KOPT-K1 (cell line): ENCODE data around the gene CAMTA1.

Experiments
- H3K27ac ChIP-seq: fragments of 200-600 bp; sonication (generic); 2 replicates; pipeline ENCODE4 v1.5.1; 2016; ENCODE audit warnings: antibody characterized with exemption, mild to moderate bottlenecking, low read depth, low read length; ENCODE audit not compliant: poor library complexity, severe bottlenecking
- H3K36me3 ChIP-seq: fragments of 200-600 bp; sonication (generic); 2 replicates; pipeline ENCODE4 v1.5.1; 2017; ENCODE audit warnings: antibody characterized with exemption, mild to moderate bottlenecking, low read length, moderate library complexity; ENCODE audit not compliant: insufficient read depth
- H3K9me3 ChIP-seq: fragments of 200-600 bp; sonication (generic); 2 replicates; pipeline ENCODE4 v1.5.1; 2017; ENCODE audit warnings: antibody characterized with exemption, low read length, mild to moderate bottlenecking; ENCODE audit not compliant: insufficient read depth, poor library complexity, severe bottlenecking

Gene CAMTA1

DNA sequence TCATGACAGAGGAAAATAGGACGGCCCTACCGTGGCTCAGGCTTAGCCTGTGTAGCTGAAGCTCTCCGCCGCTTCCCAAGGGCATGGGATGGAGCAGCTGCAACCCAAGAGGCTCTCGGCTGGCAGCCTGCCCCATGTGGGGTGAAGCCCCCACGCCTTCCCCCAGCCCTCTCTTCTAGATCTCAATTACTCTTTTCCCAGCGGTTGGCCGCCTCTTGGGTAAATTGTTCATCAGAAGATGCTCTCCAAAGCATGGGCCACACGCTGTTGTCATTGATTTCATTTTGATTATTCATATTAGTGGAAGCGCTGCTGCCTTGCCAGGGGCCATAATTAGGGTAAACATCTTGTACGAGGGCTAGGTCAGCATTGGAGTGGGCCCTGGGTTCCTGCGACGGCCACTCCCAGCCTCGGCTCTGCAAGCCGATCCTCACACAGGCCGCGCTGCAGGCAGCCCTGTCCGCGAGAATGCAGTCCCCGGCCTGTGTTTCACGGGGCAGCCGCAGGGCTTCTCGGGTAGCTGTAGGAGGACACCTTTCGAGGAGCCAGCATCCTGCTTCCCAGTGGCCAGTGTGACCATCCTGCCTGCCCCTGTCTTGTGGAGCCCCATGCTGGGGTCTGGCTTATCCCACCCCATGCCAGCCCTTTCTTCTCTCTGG lies 871.4 kb downstream of the CAMTA1 start:
- H3K9me3 ChIP-seq: no peaks in the 10 kb centered on the region
- no peaks in the 10 kb centered on the region for H3K36me3 ChIP-seq
- no peak overlapping the region for H3K27ac ChIP-seq

GRCh38 chr1:7657287-7658016 lies 872.2 kb downstream of the CAMTA1 start:
- H3K36me3 ChIP-seq: no peaks in the 10 kb centered on the region
- no peak overlapping the region for H3K27ac ChIP-seq
- H3K9me3 ChIP-seq: no peaks in the 10 kb centered on the region

- Histone ChIP-seq H3K9me3 (no peaks in the 10 kb centered on the region), H3K36me3 (no peaks in the 10 kb centered on the region), H3K27ac (no peak overlapping the region)
These were observed 872.8 kb downstream of the CAMTA1 start for GRCh38 chr1:7658099-7658498.

DNA sequence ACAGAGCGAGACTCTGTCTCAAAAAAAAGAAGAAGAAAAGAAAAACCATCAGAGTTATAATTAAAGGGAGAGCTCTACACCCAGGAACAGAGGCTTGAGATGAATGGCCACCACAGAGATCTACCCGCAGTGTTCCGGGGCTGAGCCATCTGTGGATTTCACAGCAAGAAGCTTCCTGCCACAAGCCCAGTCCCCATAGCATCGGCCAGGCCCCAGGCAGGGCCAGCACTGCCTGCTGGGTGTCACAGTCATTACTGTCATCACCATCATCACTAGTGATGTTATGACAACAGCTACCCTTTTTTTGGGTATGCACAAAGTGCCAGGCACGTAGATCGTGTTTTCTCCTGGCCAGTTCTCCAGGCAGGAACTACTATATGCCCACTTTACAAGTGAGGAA lies 874.3 kb downstream of the CAMTA1 start:
- H3K27ac ChIP-seq: no peak overlapping the region
- no peaks in the 10 kb centered on the region for H3K36me3 ChIP-seq
- H3K9me3 ChIP-seq: no peaks in the 10 kb centered on the region

DNA sequence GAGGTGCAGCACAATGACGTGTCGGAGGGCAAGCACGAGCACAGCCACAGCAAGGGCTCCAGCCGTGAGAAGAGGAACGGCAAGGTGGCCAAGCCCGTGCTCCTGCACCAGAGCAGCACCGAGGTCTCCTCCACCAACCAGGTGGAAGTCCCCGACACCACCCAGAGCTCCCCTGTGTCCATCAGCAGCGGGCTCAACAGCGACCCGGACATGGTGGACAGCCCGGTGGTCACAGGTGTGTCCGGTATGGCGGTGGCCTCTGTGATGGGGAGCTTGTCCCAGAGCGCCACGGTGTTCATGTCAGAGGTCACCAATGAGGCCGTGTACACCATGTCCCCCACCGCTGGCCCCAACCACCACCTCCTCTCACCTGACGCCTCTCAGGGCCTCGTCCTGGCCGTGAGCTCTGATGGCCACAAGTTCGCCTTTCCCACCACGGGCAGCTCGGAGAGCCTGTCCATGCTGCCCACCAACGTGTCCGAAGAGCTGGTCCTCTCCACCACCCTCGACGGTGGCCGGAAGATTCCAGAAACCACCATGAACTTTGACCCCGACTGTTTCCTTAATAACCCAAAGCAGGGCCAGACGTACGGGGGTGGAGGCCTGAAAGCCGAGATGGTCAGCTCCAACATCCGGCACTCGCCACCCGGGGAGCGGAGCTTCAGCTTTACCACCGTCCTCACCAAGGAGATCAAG lies 878.3 kb downstream of the CAMTA1 start:
- no peaks in the 10 kb centered on the region for H3K9me3 ChIP-seq
- H3K27ac ChIP-seq: no peak overlapping the region
- H3K36me3 ChIP-seq: no peaks in the 10 kb centered on the region

GRCh38 chr1:7664147-7664892 lies 879.1 kb downstream of the CAMTA1 start:
- H3K36me3 ChIP-seq: no peaks in the 10 kb centered on the region
- H3K9me3 ChIP-seq: no peaks in the 10 kb centered on the region

GRCh38 chr1:7664893-7665250 lies 879.6 kb downstream of the CAMTA1 start:
- Histone ChIP-seq H3K9me3 (no peaks in the 10 kb centered on the region), H3K27ac (no peak overlapping the region), H3K36me3 (no peaks in the 10 kb centered on the region)

More at GRCh38 chr1:7664147-7664892, 879.1 kb downstream of the CAMTA1 start:
- H3K27ac ChIP-seq: no peak overlapping the region

GRCh38 chr1:7666249-7666648 lies 881.0 kb downstream of the CAMTA1 start:
- no peaks in the 10 kb centered on the region for H3K9me3 ChIP-seq
- H3K36me3 ChIP-seq: no peaks in the 10 kb centered on the region
- no peak overlapping the region for H3K27ac ChIP-seq

- no peaks in the 10 kb centered on the region for H3K36me3 ChIP-seq
- no peaks in the 10 kb centered on the region for H3K9me3 ChIP-seq
- no peak overlapping the region for H3K27ac ChIP-seq
These were observed 881.9 kb downstream of the CAMTA1 start for GRCh38 chr1:7667159-7667558.

DNA sequence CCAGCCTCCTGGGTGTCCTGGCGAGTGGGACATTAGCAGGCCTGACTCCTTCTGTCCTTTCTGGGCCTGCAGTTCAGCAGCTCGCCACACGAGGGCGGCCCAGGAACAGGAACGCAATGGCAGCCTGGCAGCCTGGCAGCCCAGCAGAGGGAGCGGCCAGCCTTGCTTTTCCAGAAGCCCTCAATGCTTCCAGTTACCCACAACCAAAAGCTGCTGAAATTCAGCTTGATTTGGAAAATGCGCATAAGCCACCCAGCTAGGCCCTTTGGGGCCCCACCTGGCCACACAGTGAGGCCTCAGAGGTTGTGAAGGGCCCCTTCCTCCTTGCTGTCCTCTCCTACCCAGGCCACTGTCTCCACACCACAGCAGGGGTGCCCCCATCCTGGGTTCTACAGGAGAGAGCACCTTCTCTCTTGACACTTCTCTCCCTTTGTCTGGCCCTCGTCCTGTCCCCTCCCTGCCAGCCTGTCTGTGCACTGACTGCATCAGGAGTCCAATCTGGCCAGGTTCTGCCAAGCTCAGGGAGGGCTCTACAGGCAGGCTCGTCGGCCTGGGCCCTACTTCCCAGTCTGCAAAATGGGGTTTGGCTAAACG lies 882.5 kb downstream of the CAMTA1 start:
- no peak overlapping the region for H3K27ac ChIP-seq
- H3K36me3 ChIP-seq: no peaks in the 10 kb centered on the region
- no peaks in the 10 kb centered on the region for H3K9me3 ChIP-seq

DNA sequence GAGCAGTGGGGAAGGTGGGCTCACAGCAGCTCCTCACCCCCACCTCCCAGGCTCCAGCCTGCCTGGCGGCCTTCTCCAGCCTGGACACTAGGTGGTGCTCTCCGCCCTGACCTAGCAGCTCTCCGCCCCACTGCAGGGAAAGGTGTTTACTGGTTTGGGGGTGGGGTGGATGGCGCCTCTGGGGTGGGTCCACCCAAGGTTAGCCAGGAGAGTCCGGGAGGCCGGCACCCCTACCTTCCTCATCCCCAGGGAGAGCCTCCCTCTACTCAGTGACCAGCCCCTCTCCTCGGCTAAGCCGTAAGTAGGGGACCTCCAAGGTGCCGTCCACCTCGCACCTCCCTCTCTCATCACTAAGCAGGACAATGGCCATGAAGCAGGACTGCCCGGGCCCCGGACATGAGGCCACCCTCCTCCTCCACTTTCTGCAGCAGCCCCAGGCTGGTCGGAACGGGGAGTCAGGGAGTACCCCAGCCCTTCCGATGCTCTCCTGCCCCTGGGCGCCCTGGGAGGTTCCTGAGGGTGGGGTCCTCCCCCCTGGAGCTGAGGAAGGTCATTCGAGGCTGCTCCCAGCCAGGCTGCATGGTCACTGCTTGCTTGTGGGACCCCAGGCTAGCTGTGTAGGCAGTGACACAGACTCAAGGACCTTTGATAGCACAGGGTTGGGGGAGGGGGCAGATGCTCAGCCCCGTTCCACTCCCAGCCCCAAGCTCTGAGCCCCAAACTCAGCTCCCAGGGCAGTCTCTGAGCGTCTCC lies 884.5 kb downstream of the CAMTA1 start:
- Histone ChIP-seq H3K9me3 (no peaks in the 10 kb centered on the region), H3K27ac (no peak overlapping the region), H3K36me3 (no peaks in the 10 kb centered on the region)

GRCh38 chr1:7670334-7671145 lies 885.3 kb downstream of the CAMTA1 start:
- no peaks in the 10 kb centered on the region for H3K9me3 ChIP-seq
- no peak overlapping the region for H3K27ac ChIP-seq

GRCh38 chr1:7671146-7671465 lies 885.9 kb downstream of the CAMTA1 start:
- Histone ChIP-seq H3K9me3 (no peaks in the 10 kb centered on the region), H3K36me3 (no peaks in the 10 kb centered on the region), H3K27ac (no peak overlapping the region)

More at GRCh38 chr1:7670334-7671145, 885.3 kb downstream of the CAMTA1 start:
- no peaks in the 10 kb centered on the region for H3K36me3 ChIP-seq

DNA sequence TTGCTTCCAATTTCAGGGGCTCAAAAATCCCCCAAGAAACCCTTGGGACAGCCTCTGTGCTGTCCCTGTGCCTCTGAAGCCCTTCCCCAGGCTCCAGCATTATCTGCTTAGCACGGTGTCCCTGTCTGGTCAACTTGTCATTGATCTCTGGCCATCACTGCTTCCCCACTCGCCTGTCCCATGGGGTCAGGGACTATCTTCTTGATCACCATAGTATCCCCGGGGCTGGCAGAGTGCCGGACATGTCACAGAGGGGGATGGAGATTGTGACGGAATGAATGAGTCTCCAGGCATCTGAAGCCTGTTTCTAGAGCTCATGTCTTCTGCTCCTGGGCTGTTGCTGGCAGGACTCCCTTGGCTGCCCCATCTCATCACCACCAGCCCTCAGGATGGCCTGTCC lies 886.4 kb downstream of the CAMTA1 start:
- no peaks in the 10 kb centered on the region for H3K36me3 ChIP-seq
- no peaks in the 10 kb centered on the region for H3K9me3 ChIP-seq

More for the DNA sequence above, 886.4 kb downstream of the CAMTA1 start:
- no peak overlapping the region for H3K27ac ChIP-seq
